CD4-positive, alpha-beta T cell treated with Interleukin-1 beta for 1 hour (primary cell): ENCODE data around the gene UBASH3A.

Experiments used
- DNase-seq, 2 donors: peaks; one replicate each; pipeline ENCODE4 v3.0.0-alpha.2; 2020 to 2022

UBASH3A gene

GRCh38 chr21:42411891-42412635 lies 8.4 kb downstream of the UBASH3A start:
- no peak for DNase-seq

DNA sequence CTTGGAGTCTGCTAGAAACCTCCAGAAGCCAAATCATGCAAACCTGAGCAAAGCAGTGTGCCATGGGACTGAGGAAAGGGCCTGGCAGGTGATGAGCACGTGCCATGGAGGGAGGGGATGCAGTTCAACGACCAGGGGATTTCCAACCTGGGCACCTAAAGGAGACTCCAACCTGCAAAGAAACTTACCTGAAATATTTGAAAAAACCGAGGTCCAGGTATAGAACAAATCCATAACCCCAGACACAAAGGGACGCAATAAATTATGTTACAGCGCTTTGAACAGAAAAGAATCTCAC lies 8.9 kb downstream of the UBASH3A start:
- no peak for DNase-seq

DNA sequence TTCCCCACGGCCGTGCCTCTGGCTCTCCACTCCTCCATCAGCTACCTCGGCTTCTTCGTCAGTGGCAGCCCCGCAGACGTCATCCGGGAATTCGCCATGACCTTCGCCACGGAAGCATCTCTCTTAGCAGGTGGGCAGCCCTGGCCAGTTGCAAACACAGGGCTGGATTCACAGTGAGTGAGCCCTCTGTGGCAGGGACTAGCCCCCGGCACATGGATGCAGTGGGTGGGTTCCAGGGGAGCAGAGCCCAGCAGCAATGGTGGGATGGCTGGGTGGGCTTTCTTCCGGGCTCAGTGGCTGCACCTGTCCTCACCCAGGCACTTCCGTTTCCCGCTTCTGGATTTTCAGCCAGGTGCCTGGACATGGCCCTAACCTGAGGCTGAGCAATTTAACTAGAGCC lies 9.4 kb downstream of the UBASH3A start:
- no peak for DNase-seq

DNA sequence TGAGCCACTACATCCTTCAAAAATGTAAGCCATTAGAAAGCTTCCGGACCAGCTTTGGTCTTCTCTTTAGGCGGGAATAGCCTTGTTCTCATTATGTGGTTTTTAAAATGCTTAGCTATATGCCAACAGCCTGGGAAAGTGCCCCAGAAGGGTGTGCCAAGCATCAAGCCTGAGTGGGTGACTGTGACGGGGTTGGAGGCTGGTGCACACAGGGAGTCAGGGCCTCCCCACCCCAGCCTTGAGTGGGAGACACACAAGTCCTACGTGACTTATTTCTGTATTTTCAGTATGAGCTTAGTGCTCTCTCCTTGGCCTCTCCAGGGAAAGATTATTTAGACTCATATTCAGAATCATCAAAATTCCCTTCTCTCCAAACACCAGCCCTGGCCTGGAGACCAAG lies 9.8 kb downstream of the UBASH3A start:
- no peak for DNase-seq

DNA sequence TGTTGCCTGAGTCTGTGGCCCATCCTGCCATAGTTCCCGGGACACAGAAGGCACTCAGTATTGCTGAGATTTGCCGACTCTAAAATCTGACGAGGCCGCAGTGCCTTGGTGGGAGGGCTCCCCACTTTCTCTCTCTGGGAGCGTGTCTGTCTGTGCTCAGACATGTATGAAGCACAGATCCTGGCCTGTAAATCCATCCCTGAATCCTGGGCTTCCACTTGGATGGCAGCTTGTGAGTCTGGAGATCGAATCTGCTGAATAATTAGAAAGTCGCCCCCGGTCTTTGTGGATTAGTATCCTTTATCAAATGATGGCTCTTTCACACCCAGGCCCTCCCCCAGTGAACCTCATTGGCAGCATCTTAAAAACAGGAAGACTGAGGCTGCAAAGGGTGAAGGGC lies 10.4 kb downstream of the UBASH3A start:
- no peak for DNase-seq

DNA sequence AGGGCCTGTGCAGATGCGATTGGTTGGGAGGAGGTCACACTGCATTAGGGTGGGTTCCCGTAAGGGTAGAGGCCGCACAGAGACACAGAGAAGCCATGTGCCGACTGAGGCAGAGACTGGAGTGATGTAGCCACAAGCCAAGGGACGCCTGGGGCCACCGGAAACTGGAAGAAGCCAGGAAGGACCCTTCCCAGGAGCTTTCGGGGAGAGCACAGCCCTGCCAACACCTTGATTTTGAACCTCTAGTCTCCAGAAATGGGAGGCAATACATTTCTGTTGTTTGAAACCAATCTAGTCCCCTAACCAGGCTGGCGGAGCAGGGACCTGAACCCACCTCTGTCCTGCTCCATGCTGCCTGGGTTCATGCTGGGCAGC lies 10.8 kb downstream of the UBASH3A start:
- no peak for DNase-seq

DNA sequence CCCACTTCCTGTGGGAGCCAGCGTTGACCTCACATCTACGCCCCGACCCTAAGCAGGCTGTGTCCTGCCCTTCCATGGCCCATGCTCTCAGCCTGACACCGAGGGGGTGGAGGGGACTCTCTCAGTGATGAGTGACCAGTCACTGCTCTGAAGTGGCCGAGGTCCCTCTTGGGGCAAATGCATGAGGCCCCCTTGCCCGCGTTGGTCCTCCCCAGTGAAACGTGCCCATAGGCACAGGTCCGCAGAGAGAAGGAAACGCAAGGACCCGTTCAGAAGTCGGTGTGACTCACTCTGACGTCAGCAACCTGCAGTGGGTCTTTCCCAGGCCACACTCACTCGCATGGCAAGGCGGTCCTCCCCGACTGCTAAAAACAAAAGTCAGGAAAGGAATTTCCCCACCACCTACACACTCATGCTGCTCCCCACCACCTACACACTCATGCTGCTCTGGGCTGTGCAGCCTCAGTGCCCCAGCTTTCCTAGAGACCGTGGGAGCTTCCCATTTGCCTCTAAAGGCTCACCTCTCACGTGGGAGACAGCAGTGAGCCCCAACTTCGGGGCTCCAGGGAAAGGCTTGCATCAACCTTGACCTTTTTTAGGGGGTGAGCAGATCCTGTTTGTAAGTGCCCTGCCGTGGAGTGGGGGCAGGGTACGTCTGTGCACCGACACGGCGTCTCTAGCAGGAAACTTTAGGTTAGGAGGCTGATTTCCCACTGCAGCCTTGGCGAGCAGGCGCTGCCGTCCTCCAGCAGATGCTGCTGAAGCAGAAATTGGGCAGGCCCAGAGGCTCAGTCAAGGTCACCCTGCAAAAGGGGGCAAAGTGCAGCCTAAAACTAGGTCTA lies 11.4 kb downstream of the UBASH3A start:
- peak; percentile 89 to 90 for DNase-seq

DNA sequence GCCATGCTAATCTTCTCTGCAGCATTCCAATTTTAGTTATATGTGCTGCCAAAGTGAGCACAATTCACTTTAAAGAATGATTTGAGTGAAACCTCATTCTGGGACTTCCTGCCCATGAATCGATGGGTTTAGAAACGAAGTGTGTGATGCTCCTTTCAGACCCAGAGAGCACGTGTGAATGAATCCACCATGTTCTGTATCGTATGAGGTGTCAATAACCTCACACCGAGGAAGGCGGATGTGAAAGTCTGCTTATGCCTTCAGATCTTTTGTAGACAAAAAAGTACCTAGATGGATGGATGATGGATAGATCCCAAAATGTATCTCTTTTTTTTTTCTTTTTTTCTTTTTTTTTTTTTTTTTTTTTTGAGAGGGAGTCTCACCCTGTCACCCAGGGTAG lies 13.8 kb downstream of the UBASH3A start:
- peak in 1 of 2 donors; percentile 48 for DNase-seq

- DNase-seq, result no peak
Observed at GRCh38 chr21:42418886-42419285, 15.2 kb downstream of the UBASH3A start.

GRCh38 chr21:42419845-42420244 lies 16.1 kb downstream of the UBASH3A start:
- no peak for DNase-seq

DNA sequence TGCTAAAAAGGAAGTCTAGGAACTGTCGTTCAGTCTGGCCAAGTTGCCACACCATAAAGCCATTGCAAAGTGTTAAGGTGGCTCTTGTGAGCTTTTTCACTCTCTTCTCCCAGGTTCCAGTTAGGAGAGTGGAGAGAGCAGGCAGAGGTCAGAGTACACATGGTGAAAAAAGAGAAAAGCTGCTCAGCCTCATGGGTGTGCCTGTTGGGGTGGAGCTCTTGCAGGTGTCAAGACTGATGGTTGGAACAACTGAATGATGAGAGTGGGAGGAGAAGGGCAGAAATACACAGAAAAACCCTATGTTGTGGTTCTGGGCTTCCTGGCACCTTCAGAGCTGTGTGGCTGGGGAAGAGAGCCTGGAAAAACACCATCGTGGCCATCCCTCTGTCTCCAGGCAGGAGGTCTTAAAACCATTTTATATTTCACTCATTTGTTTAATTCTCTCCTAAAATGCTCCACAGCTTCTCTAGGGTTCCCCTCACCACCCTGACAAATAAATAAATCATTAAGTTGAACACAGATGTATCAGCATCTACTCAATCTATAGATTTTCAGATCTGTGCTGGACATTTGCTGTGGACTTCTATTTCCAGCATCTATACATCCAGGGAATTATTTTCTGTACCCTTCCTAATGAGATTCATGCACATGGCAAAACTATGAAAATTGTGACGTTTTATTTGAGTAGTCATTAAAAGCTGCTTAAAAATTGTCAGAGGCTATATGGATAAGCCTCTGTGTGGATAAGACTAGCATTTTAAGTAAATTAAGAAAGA lies 17.5 kb downstream of the UBASH3A start:
- no peak for DNase-seq

GRCh38 chr21:42423197-42423675 lies 19.5 kb downstream of the UBASH3A start:
- peak; percentile 31 to 48 for DNase-seq

DNA sequence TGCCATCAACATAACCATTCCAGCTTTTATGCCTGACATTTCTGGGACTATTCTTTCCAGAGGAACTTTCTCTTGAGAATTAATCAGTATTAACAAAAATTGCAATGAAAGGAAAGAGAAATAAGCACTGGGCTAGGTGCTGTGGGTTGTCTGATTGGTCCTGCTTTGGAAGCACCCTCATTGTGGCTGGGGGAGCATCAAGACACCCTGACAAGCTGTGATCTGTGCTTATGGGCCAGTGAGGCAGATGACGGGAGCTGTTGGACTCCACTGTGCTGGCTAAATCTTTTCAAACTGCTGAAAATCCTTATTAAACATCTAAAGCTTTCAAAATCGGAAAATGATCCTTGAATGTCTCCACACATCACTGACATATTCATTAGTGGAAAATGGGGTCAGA lies 20.0 kb downstream of the UBASH3A start:
- DNase-seq, result no peak

DNA sequence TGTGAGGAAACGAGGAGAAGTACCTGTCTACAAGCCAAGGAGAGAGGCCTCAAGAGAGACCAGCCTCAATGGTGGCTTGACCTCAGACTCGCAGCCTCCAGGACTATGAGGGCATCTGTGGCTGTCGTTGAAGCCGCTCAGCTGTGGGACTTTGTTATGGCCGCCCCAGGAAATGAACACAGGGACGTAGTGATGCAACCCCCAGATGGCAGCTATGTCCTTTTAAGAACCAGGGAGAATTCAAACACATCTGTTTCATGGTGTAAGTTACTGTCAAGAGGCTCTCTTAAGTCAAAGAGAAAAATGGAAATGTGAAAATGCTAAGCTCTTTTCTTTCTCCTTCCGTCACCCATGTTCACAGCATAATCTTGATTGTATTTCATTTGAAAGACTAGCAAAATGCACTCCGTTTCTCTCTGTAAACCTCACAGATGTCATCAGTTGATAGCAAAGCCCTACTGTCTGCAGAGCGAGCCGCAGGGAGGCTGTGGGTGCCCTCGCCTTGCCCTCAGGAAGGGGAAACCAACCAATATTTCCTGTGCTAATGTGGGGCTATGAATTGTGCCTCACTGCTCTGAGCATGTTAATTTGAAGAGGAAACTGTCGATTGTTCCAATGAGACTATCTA lies 21.3 kb downstream of the UBASH3A start:
- DNase-seq, result peak; percentile 77 to 83

DNA sequence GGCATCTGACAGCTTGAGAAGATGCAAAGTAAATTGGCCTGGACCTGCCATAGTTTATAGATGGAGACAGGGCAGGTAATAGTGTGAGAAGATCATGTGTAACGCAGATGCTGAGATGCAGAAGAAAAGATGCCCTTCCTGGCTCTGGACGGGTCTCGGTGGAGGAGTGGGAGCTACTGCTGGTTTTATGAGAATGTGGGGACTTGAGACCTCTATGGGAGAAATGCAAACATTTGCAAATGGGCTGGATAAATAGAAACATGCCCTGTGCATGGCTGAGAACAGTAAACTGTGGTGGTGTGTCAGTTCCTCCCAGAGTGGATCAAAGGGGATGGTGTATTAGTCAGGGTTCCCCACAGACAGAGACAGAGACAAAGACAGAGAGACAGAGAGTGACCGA lies 21.9 kb downstream of the UBASH3A start:
- no peak for DNase-seq

- DNase-seq, result no peak
Observed at GRCh38 chr21:42426424-42426823, 22.7 kb downstream of the UBASH3A start.

GRCh38 chr21:42426876-42427480 lies 23.3 kb downstream of the UBASH3A start:
- no peak for DNase-seq

DNA sequence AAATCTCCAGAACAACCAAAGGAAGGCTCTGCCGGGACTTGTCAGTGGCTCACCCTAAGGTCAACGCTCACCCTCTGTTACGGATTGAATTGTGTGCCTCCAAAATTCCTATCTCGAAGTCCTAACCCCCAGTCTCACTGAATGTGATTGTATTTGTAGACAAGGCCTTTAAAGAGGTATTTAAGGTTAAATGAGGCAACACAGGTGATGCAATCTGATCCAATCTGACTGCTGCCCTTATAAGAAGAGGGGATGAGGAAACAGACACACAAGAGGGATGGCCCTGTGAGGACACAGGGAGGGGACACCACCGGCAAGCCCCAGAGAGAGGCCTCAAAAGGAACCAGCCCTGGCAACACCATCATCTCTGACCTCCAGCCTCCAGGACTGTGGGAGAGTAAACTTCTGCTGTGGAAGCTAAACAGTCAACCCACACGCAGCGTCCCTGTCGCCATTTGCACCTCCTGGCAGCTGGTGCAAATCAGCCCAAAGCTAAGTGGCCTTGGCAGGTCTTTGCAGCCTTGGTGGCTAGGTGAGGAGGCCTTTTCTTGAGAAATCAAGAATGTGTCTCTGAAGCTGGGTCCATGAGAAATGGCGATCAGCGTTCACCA lies 24.2 kb downstream of the UBASH3A start:
- DNase-seq, result no peak

DNA sequence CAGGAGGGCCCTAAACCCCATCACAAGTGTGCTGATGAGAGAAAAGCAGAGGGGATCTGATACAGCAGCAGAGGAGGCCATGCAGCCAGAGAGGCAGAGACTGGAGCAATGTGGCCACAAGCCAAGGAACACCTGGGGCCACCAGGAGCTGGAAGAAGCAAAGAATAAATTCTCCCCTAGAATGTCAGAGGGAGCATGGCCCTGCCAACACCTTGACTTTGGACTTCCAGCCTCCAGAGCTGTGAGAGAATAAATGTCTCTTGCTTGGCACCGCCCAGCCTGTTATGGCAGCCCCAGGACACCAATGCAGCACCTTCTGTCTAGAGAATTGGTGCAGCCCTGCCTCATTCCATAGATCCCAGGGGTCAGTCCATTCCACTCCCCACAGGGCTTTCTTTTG lies 25.3 kb downstream of the UBASH3A start:
- DNase-seq, result no peak

GRCh38 chr21:42429856-42430255 lies 26.2 kb downstream of the UBASH3A start:
- no peak for DNase-seq

DNA sequence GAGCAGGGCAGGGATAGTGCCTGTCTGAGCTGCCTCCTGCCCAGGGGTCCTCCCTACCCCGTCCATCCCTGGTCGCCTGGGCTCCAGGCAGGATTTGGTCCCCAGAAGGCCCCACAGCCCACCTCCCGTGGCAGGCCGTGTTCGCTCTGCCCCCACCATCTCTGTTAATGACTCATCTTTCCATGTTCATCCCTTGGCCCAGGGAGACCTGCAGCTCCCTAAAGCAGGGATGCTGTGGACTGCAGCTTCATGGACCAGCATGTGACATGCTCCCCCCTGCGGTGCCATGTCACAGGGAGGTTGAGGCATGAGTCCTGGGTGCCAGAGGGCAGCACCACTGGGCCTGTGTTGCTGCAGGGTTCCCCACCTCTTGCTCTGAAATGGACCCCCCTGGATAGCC lies 26.8 kb downstream of the UBASH3A start:
- no peak for DNase-seq

GRCh38 chr21:42431196-42431595 lies 27.5 kb downstream of the UBASH3A start:
- DNase-seq, result no peak
